NCI-H510A treated with DMSO at 0.1 percent for 48 hours (cell line): ENCODE data around the gene SALL4.
A peak's percentile ranks its signal among the peaks of the same experiment; 100 is the strongest.
"Not testable (repeated sequence)": the region's sequence is repeated elsewhere in the genome, so short reads cannot be mapped to it uniquely, and the experiment has no call there.

ENCODE experiments used
- DNase-seq: peaks from one replicate; lab custom pipeline; 2025; lab: John Stamatoyannopoulos, UW

The SALL4 gene

DNA sequence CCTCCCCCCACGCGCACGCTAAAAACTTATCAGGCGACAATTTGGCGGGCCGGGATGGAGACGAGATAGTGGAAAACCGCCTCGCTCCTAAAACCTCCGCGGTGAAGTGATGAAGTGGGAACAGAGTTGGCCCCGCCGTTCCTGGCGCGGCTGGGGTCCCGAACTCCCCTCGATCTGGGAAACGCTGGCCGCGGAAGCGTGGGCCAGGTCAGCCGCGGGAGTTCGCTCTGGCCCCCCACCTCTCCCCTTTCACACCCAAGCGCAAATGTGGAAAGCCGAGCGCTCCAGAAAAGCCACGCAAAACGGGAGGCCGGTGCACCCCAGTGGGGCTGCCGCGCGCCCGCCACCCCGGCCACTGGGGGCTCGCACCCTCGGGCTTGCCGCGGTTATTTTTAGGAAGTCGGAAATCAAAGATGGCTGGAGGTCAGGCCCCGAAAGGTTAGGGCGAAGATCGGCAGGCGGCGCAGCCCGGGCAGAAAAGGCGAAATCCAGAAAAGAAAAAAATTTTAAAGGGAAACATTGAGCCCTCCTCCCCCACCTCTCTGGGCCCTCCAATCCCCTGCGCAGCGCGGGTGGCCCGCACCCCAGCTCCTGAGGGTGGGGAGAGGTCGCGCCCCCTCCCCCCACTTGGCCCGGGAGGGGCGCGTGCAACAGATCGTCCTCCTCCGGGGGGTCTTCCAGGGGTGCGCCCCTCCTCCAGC lies 1.0 kb downstream of the SALL4 start:
- no peak for DNase-seq

DNA sequence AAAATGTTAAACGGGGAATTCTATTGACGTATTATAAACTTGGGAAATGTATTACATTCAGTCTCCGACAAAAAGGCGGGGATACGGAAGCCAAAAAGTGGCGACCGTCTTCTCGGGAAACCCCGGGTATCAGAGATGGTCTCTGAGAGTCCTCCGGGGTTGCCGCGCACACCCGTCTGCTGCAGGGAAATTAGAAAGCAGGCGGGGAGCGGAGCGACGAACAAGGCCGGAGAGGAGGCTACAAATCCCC lies 1.5 kb downstream of the SALL4 start:
- no peak for DNase-seq

DNA sequence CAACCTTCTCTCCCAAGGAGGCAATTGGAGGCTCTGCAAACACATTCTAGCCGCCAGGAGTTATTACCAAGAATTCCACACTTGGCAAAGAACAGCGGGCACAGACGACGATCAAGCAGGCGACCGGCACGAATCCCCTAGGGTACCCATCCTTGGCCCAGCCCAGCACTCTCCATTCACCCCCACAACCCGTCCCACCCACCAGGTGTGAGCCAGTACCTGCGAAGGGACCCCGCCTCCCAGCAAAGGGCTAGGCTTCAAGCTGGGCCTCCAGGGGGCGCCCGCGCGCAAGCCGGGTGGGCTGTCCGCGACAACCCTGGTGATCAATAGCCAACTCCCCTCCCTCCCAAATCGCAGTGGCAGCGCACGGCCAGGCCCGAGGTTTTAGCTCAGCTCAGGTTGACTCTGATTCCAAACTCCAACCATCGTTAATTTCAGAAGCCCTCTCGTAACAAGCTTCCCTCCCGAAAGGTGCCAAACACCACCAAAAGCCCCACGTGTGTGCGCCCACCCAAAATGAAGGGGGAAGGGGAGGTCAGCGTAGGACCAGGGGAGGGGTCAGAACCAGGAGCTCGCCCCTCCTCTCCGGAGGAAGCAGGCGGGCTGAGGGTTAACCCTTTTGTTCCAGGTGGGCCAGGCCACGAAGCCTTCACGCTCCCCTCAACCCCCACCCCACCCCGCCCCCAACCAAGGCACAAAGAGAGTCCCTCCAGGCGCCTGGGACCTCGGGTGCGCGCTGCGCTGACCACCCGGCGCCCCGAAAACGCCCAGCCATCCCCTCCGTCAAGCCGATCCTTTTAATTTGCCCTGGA lies 2.1 kb downstream of the SALL4 start:
- peak; percentile 74 for DNase-seq

DNA sequence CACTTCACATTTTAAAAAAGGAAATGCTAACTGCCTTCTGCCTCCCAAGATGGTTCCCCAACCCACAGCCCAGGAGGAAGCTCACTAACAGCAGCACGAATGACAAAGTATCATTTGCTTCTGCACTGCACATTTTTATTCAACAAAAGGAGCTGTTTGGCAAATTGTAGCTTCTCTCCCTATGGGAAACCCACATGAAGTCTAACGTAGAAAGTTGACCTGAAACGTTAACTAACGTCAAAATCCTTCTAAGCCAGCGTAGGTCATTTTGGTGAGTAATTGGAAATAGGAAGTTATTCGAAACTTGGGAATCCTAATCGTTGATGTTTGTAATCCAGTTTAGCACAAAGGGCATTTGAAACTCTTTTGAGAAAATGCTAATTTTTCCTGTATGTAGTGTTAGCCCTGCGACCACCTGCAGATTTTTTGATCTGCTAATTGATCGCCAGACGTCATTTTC lies 2.9 kb downstream of the SALL4 start:
- DNase-seq, result no peak

DNA sequence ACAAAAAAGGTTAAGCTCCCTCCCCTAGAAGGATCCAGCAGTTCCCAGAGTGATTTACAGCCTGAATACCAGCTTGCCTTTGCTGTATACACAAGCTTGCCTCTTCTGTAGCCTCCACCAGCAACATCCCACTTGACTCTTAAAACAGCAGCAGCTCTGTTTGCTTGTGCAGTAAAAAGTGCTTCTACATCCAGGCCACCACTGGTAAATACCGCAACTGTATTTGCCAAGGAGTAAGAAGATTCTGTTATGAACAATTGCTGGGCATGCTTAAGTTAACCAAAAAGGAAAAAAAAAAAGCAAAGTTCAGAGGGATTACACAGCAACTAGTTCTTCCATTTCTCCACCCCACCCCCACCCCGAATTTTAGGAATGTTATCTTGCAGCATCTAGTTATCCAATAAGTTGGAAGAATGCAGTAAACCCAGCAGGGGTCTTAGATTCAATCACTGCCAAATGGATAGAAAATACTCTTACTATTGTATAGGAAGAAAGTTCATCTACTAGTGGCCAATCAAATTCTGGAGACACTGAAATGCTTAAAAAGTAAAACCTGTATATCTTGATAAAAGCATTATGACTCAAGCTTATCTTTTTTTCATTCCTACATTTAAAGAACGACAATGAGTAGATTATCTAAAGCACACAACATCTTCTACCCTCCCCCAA lies 4.8 kb downstream of the SALL4 start:
- peak; percentile 80 for DNase-seq

DNA sequence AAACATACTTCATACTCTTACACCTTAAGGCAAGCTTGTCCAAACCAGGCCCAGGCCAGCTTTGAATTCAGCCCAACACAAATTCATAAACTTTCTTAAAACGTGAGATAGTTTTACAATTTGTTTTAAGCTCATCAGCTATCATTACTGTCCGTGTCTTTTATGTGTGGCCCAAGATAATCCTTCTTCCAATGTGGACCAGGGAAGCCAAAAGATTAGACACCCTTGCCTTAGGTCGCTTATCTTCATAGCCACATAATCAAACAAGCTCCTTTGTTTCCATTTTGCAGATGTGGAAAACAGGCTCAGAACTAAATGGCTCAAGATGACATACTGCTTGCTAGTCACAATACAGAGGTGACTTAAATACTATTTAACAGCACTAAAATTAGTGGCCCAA lies 6.0 kb downstream of the SALL4 start:
- DNase-seq, result no peak

DNA sequence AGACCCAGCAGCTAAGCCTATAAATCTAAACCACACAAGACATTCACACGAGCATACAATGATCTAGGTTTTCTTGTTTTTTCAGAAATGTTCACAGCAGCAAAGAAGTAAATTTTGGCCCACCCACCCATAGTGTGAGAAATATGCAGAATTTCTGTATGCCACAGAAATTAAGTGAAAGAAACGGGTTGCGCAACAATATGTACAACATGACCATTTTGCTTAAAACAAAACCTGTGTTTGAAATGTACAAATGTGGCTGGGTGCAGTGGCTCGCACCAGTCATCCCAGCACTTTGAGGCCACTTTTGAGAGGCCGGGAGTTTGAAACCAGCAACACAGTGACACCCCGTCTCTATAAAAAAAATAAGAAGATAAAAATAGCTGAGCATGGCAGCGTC lies 9.4 kb downstream of the SALL4 start:
- no peak for DNase-seq

DNA sequence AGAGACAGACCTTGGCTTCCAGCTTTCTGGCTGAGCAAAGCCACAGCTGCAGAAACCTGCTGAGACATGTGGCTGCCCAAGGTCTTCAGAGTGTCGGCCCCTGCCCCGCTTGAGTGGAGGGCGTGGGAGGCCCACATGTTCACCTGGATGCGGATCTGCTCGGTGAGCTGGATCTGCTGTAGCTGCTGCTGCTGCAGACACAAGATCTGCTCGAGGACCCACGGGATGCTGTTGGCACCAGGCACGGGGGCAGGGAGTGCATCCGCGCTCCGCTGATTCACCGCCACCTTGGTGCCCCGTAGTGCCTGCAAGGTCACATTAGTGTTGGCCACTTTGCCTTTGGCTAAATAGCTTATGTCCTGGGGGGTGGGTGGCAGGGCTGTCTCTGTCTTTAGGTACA lies 10.7 kb downstream of the SALL4 start:
- no peak for DNase-seq

DNA sequence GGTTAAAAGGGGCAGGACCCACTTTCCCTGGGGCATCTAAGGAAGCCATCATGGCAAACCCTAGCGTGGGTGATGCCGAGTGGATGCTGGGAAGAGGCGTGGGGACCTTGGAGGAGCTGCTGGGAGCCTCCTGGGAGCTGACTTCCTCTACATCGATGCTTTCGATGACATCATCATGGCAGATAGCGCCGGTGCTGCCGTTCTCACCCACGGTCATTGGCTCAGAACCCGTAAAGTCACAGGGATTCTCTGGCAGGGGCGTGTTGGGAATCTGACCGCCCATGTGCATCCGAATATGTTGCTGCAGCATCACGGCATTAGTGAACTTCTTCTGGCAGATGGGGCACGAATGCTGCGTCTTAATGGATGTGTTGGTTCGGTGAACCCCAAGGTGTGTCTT lies 12.1 kb downstream of the SALL4 start:
- no peak for DNase-seq

DNA sequence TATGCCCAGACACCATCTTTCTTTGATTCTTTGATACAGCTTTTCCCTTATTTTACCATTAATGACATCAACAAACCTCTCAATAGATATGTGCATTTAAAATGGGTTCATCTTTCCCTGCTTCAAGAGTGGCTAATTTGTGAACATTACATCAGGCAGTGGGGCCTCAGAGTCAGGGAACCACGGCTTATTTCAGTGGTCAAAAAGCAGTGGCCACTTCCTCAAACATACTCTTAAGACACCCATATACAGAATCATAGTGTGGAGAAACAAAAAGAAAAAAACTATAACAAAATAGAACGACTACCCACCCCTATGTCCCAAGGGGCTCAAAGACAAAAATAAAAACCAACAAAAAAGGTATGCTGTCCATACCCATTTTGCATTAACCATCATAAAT lies 12.9 kb downstream of the SALL4 start:
- no peak for DNase-seq

DNA sequence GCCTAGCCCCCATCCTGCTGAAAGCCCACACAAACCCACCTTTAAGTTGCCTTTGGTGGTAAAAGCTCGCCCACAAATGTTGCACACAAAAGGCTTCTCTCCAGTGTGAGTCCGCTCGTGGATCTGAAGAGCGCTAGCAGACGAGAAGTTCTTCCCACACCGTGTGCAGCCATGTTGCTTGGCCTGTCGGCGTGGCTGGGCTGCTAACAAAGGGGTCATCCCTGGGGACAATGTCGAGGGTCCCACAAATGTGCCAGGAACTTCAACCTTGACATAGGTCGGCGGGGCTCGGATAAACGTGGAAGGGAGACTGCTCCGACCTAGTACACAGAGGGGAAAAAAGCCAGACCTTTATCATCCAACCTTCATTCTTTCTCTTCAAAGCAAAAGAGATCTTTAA lies 13.5 kb downstream of the SALL4 start:
- DNase-seq, result no peak

DNA sequence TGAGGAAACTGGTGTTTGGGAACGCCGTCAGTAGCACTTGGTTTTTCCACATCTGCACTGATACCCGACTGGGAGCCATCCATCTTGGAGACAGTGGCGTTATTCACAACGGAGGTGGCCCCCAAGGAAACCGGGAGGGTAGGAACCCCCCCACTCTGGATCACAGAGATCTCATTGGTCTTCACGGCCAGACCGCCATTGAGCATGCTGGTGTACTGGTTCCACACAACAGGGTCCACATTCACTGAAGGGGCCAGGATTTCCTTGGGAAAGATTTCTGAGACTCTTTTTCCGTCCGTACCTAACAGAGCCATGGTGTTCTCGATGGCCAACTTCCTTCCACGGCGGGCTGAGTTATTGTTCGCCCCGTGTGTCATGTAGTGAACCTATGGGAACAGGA lies 18.0 kb downstream of the SALL4 start:
- no peak for DNase-seq

DNA sequence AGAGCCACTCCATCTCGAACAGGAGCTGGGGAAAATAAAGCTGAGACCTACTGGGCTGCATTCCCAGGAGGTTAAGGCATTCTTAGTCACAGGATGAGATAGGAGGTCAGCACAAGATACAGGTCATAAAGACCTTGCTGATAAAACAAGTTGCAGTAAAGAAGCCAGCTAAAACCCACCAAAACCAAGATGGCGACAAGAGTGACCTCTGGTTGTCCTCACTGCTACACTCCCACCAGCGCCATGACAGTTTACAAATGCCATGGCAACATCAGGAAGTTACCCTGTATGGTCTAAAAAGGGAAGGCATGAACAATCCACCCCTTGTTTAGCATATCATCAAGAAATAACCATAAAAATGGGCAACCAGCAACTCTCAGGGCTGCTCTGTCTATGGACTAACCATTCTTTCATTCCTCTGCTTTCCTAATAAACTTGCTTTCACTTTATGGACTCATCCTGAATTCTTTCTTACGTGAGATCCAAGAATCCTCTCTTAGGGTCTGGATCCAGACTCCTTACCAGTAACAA lies 24.0 kb downstream of the SALL4 start:
- not testable (repeated sequence) for DNase-seq

DNA sequence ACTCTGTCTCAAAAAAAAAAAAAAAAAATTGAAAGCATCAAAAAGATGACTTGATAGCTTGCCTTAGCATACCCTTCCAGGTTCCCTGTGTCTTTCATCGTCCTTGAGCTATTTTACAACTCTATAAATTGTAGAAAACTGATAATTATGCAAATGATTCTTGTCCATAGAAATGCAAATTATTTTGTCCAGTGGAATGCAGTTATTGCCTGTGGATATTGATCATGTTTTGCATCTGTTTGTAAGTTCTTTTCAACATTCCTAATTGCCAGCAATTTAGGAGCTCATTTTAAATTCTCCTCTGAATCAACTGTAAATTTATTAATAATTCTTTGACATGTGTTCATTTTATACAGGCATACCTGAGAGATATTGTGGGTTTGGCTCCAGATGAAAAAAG lies 27.1 kb downstream of the SALL4 start:
- no peak for DNase-seq

DNA sequence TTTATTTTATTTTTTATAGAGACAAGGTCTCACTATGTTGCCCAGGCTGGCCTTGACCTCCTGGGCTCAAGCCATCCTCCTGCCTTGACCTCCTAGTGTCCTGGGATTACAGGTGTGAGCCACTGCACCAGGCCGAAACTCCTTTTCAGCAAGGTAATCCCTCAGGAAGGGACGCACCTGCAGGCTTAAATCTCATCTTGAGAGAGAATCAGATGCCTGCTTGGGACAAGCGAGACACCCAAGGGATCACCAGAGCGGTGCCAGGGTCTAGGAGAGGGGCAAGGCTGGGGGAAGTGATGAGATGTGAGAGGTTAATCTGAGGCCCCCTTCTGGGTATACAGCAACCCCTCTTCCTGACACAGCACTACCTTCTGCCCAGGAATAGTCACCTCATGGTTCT lies 30.1 kb downstream of the SALL4 start:
- no peak for DNase-seq

DNA sequence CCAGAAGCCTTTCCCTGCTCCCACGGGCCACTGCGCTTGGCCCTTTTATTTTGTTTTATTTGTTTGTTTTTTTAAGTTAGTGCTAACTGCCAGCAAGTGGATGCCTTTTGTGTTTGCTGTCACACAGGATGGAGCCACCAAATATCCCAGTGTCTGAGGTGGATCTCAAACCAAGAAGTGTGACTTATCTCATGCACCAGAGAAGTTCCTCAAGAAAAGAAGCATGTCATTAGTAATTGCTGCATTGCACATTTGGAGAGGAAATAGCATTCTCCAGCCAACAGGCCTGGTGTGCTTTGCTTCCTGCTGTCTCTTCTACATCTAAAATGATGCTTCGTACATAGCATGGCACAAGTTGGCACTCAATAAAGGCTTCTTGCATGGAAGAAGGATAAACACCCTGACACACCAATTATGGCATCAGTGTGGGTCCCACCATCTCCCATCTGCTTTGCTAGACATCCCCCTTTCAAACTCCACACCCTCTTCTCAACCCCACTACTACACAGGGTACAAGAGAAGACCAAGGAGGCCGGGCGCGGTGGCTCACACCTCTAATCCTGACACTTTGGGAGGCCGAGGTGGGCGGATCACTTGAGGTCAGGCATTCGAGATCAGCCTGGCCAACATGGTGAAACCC lies 32.2 kb downstream of the SALL4 start:
- no peak for DNase-seq

DNA sequence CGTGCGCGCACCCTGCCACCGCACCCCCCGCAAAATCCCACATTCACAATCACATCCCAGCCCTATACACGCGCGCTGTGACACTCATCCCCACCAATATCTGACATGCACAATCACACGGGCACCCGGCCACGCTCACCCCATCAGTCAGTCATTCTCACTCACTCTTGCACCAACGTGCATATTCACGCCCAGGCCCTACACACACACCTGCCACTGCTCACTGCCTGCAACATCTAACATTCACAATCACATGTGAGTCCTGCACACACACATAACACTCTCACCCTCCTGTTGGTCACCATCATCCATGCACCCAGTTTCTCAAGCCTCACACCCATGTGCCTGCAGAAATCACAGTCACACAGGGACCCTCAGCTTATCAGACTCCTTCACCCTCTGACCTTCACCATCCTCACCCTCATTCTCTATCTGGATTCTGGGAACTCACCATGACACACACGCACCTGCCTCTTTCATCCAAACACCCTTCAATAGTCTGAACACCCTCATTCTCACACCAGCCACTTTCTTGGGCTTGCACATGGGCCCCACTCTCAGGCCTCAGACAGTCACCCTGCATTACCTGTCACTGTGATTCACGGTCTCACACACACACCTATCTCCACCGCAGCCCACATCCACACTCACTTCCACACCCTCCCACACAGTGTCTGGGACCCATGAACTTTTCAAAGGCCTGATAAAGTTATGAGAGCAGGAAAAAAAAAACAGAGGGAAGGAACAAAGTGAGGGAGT lies 33.4 kb downstream of the SALL4 start:
- no peak for DNase-seq

DNA sequence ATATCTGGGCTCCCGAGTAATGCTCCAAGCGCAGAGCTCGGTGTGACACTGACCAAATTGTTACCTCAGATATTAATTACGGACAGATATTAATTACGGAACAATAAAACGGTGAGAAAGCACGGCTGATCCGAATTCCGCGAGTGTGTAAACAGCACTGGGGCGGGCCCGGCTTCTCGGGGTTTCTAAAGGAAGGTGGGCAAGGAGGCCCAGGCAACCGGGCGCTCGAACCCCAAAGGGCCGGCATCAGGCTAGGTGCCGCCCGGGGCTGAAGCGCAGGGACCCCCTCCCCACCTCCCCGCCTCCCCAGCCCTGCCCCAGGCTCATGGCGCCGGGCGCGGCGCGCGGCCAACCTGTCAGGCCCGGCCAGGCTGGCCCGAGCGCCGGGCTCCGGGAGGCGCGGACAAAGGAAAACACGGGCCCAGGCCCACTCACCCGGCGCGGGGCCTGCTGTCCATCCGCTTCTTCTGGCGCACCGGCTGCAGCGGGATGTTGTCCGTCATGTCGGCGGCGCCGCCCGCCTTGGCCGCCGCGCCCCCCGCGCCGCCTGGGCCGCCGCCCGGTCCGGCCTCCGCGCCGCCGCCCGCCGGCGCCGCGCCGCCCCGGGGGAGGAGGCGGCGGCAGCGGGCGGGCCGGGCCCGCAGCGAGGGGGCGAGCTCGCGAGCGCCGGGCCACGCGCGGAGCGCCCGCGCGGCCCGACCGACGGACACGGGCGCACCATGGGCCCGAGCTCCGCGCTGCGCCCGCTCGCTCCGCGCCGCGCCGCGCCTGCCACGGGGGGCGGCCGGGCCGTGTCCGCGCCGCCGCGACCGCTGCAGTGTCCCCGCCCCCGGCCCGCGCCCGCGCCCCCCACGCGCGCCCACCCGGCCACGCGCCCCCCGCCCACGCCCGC lies 34.2 kb downstream of the SALL4 start, which contains the start of gene ATP9A:
Gene ATP9A (minus strand): TSS at position 524 of the 892 bp plus-strand sequence. CDS start 21 bp downstream, at position 503.
- no peak for DNase-seq

DNA sequence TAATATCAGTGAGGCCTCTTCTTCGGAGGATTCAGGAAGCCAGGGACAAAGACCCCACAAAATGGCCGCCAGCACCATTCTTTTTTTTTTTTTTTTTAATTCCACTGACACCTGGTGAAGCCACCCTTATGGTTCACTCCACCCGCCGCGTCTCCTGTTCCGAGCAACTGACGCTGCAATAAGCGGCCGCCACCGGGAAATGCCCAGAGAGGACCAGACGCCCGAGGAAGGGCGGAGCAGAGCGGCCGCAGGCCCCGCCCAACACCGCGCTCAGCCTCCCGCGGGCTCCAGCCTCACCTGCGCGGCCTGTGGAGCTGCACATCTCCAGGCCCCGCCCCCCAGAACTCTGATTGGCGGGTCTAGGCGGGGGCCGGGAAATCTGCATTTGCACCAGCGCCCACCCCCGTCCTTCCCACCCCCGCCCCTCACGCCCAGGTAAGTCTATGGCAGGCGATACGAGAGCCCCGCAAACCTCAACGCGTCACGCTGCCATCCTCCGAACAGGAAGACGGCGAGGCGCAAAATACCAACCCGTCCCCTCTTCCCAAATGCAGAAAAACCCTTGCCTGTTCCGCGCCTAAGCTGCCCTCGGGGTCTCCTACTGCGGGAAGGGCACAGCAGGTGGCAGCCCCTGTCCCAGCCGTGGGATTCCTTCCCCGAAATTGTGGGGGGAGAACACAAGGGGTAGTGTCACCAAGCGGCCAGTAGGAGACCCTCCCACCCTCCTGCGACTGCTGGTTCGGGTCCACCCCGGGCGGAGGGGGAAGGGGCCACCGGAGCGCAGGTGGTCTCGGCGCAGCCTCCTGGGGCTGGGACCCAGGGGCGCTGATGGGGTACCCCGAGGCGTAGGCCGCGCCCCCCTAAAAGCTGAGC lies 35.1 kb downstream of the SALL4 start:
- DNase-seq, result peak; percentile 93

DNA sequence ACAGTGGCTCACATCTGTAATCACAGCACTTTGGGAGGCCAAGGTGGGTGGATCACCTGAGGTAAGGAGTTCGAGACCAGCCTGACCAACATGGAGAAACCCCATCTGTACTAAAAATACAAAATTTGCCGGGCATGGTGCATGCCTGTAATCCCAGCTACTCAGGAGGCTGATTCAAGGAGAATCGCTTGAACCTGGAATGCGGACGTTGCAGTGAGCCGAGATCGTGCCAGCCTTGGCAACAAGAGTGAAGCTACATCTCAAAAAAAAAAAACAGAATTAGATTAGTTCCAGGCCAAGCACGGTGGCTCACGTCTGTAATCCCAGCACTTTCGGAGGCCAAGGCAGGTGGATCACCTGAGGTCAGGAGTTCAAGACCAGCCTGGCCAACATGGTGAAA lies 36.9 kb downstream of the SALL4 start:
- DNase-seq, result not testable (repeated sequence)
